Heart left ventricle (tissue), 16 donors: Measurements from ENCODE around the gene PACS1. TPM values are rescaled to one million over a fixed set of nuclear protein-coding genes. Genes with fewer than 3 reads are reported as not detected.

Experiments
- ATAC-seq, 4 donors: fragments of 200-7000 bp; cut with Tn5 transposase; one replicate each; pipeline ENCODE4 v1.9.1; 2020 to 2022; ENCODE audit warnings: moderate library complexity in 4 of 4, mild to moderate bottlenecking in 3 of 4, moderate number of reproducible peaks in 1 of 4
- DNase-seq, 5 donors: peaks; one replicate each; pipeline ENCODE4 v3.0.0-alpha.2; 2020
- H3K27ac ChIP-seq, 12 donors: fragments of 200-600 bp; sonication (generic) in 4 of 12; one replicate each; pipeline versions ENCODE4 v1.5.0 to v1.8.0; 2016 to 2022; ENCODE audit warnings: mild to moderate bottlenecking in 2 of 12
- H3K27me3 ChIP-seq, 9 donors: fragments of 200-600 bp; sonication (generic) in 2 of 9; one replicate each; pipeline versions ENCODE4 v1.5.1 to v1.8.0; 2016 to 2022; ENCODE audit warnings: mild to moderate bottlenecking in 3 of 9
- H3K36me3 ChIP-seq, 9 donors: fragments of 200-600 bp; sonication (generic) in 2 of 9; one replicate each; pipeline versions ENCODE4 v1.5.0 to v1.8.0; 2018 to 2022; ENCODE audit warnings: mild to moderate bottlenecking in 2 of 9
- H3K4me1 ChIP-seq, 12 donors: fragments of 200-600 bp; sonication (generic) in 4 of 12; one replicate each; pipeline versions ENCODE4 v1.5.0 to v1.8.0; 2016 to 2022; ENCODE audit warnings: mild to moderate bottlenecking in 3 of 12
- H3K4me3 ChIP-seq, 12 donors: fragments of 200-600 bp; sonication (generic) in 4 of 12; one replicate each; pipeline versions ENCODE4 v1.5.0 to v1.8.0; 2017 to 2022; ENCODE audit warnings: mild to moderate bottlenecking in 9 of 12, moderate library complexity in 4 of 12
- H3K9me3 ChIP-seq, 12 donors: fragments of 200-600 bp; sonication (generic) in 4 of 12; one replicate each; pipeline versions ENCODE4 v1.5.0 to v1.8.0; 2016 to 2022; ENCODE audit warnings: mild to moderate bottlenecking in 1 of 12
- POLR2A ChIP-seq, 2 donors: fragments of 450-650 bp; IDR thresholded peaks; one replicate each; pipeline ENCODE4 v1.6.1; 2017; ENCODE audit warnings: antibody characterized with exemption in 2 of 2, mild to moderate bottlenecking in 2 of 2, moderate library complexity in 2 of 2
- WGBS, 4 donors: extraction: QIAGEN DNeasy Blood & Tissue Kit in 2 of 4; methylation state at CpG; one replicate each; pipeline versions ENCODE4 v1.1.5 to v1.1.7; 2013 to 2018; 5-methylcytosine and 5-hydroxymethylcytosine counted together
- intact Hi-C, 10 donors: fragments of 100-400 bp; cut with DNase I; formaldehyde crosslinking; loops; one replicate each; pipeline versions ENCODE4 v1.11.1 to v1.14.2; 2022
- polyA plus RNA-seq, 2 donors: library from polyadenylated mRNA; stranded (reverse); fragments of 200-250 nt; gene quantifications; one replicate each; pipeline ENCODE4 v1.2.3, GENCODE V29; 2013
- total RNA-seq, 9 donors: library from RNA; depleted of rRNA in 2 of 9; stranded (reverse); fragments of >200 nt in 2 of 9; fragmentation: NEBNext Ultra II Directional in 3 of 9; extraction: Animal tissue kit (Norgen Biotek cat#: 25700) in 3 of 9; gene quantifications; one replicate each; pipeline versions ENCODE4 v1.1.0 to v1.2.4, GENCODE V29; 2016 to 2023
- TF ChIP-seq, protein P1 (sequence below), 12 donors: fragments of 200-600 bp; sonication (generic) in 4 of 12; IDR thresholded peaks; one replicate each; pipeline versions ENCODE4 v1.5.0 to v1.8.0; 2018 to 2022; ENCODE audit warnings: antibody characterized with exemption in 12 of 12, mild to moderate bottlenecking in 5 of 12
- donor health status: ischemic (EF 13 %, LVEDD 7.1; RV severe dilation, severe dysfunction).
- donor health status: healthy with polysubstance abuse.
- donor health status: DM: no; HTN: yes; CAD: no.
- donor health status: DM: no; HTN: no; CAD: no.
- donor health status: ischemic (EF 25% LVEDD 6.9; RV normal size, moderate dysfunction).
- donor health status: ischemic (EF 25% LVEDD 5.7; RV mildly dilated, moderate dysfunction).
- donor health status: healthy.
- donor health status: DM: yes; HTN: yes; CAD: no.
- donor health status: ischemic (EF 35%, LVEDD 5.7; RV mildly dilated, moderate dysfunction).
- donor health status: nonischemic (EF 11% LVEDD 7.7; RV severe dilation, severe dysfunction).
- donor health status: DM: yes; HTN: yes; CAD: no.
- donor health status: PGD.
- donor health status: ischemic (EF 29% LVEDD 5.4; RV normal size, mild dysfunction).
- donor health status: nonischemic (EF 23%, LVEDD 6.1; RV moderate dilation, normal function).

Gene PACS1
- total and polyA plus RNA-seq, 11 donors: 30.6 to 151 (median 89.8) TPM

DNA sequence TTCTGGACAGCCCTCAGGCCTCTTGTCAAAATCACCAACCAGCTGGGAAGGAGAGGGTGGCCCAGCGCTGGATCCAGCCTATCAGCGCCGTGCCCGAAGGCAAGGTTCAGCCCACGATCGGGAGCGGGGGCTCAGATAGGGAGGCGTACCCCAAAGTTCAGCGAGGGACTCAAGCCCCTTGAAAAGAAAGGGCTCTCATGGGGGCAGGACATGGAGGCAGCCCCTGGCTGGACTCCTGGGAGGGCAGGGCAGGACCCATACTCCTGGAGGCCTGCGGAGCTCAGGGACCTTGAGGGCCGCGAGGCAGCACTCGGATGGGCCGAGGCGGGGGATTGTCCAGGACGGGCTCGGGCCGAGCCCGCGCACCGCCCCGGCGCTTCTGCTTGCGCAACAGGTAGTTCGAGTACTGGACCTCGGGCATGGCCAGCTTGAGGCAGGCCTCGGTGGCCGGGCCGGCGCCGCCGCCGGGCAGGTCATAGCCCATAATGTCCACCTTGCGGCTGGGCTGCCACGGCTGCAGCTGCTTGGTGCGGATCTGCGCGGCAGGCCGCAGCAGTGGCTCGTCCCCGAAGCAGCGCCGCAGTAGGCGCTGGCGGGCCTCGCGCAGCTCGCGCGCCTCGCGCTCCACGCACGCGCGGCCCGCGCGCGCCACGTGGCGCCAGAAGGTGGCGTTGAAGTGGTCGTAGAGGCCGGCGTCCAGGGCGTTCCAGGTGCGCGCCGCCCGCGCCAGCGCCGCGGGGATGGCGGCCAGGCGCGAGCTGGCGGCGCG is 27.7 kb upstream of the PACS1 start:
- no peak for ATAC-seq
- Histone ChIP-seq H3K4me3 (no peak overlapping the region), H3K36me3 (no peaks in the 10 kb centered on the region), H3K9me3 (no peaks in the 10 kb centered on the region), H3K27me3 (peaks cover 0 to 2% (median 0%) of the 10 kb centered on the region in 9 donors), H3K27ac (no peak overlapping the region), H3K4me1 (peaks cover 0 to 12% (median 0%) of the 10 kb centered on the region in 12 donors)
- DNase-seq: no peak
- TF ChIP-seq POLR2A (IDR thresholded peaks at IDR 0.05): no peak
- TF ChIP-seq, protein P1, sequence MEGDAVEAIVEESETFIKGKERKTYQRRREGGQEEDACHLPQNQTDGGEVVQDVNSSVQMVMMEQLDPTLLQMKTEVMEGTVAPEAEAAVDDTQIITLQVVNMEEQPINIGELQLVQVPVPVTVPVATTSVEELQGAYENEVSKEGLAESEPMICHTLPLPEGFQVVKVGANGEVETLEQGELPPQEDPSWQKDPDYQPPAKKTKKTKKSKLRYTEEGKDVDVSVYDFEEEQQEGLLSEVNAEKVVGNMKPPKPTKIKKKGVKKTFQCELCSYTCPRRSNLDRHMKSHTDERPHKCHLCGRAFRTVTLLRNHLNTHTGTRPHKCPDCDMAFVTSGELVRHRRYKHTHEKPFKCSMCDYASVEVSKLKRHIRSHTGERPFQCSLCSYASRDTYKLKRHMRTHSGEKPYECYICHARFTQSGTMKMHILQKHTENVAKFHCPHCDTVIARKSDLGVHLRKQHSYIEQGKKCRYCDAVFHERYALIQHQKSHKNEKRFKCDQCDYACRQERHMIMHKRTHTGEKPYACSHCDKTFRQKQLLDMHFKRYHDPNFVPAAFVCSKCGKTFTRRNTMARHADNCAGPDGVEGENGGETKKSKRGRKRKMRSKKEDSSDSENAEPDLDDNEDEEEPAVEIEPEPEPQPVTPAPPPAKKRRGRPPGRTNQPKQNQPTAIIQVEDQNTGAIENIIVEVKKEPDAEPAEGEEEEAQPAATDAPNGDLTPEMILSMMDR (IDR thresholded peaks at IDR 0.05): no peak
- WGBS, 4 donors: 96 to 97% (median 97%) methylated on average over 76 to 81 of the region's 81 CpGs
- intact Hi-C loops: no loop called here

DNA sequence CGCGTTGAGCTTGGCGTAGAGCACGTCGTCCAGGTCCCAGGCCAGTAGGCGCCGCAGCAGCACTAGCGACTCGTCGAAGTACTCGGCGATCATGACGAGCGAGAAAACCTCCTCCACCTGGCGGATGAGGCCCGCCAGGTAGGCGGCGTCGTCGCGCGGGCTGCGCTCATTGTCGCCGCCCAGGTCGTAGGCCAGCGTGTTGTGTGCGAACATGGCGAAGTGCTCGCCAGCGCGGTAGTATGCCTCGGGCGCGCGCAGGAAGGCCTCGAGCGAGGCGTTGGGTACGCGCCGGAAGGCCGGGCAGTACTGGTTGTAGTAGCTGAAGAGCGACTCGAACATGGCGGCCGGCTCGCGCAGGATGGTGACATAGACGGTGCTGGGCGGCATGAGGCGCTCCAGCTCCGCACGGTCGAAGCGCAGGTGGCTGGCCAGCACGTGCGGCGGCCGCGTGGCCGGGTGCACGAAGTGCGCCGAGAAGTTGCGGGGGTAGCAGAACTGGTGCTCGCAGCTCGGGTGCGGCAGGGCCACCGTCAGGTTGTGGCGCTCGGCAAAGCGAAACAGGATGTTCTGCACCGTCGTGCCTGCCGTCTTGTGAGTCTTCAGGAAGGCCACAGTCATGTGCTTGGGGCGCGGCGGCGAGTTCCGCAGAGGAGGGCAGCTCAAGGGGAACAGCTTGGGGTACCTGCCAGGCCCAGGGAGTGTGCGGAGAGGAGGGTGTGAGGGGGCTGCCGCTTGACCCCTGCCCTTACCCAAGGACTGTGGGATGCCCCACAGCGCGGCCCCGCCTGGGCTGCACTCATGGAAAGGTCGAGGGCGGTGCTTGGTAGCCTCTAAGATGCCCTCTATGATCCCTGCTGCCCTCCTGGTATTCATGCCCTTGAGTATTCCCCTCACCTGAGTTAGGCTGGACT is 26.8 kb upstream of the PACS1 start:
- no peak overlapping the region for H3K4me3 ChIP-seq
- no peak for TF ChIP-seq POLR2A (IDR thresholded peaks at IDR 0.05)
- TF ChIP-seq, protein P1 (IDR thresholded peaks at IDR 0.05): no peak
- H3K36me3 ChIP-seq: no peaks in the 10 kb centered on the region
- peaks cover 0 to 11% (median 0%) of the 10 kb centered on the region in 9 donors for H3K27me3 ChIP-seq
- ATAC-seq: no peak
- H3K9me3 ChIP-seq: no peaks in the 10 kb centered on the region
- H3K4me1 ChIP-seq: peaks cover 0 to 20% (median 4%) of the 10 kb centered on the region in 12 donors
- 96 to 97% (median 97%) methylated on average over 88 of the region's 88 CpGs for WGBS, 4 donors
- no peak for DNase-seq
- H3K27ac ChIP-seq: no peak overlapping the region
- intact Hi-C loops: no loop called here

DNA sequence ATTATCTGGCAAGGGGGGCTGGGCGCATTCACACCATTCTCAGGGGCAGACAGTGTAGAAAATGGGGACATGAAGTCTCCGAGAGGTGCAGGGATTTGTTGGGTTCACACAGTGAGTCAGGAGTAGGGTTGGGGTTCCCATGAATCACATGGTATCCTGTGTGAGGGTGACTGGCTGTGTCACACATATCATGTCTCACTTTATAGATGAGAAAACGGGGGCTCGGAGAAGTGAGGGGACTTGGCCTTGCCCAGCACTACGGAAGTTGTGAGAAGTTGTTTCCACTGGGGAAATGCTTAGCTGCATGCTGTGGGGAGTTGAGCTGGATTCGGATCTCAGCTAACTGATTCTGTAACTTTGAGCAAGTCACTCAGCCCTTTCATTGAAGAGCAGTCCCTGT is 25.3 kb upstream of the PACS1 start:
- no peaks in the 10 kb centered on the region for H3K36me3 ChIP-seq
- ATAC-seq: no peak
- 59 to 72% (median 62%) methylated on average over 6 of the region's 6 CpGs for WGBS, 4 donors
- TF ChIP-seq, protein P1 (IDR thresholded peaks at IDR 0.05): no peak
- TF ChIP-seq POLR2A (IDR thresholded peaks at IDR 0.05): no peak
- no peaks in the 10 kb centered on the region for H3K9me3 ChIP-seq
- H3K27ac ChIP-seq: no peak overlapping the region
- peaks cover 0 to 28% (median 5%) of the 10 kb centered on the region in 12 donors for H3K4me1 ChIP-seq
- H3K4me3 ChIP-seq: no peak overlapping the region
- H3K27me3 ChIP-seq: peaks cover 0 to 20% (median 5%) of the 10 kb centered on the region in 9 donors
- DNase-seq: no peak
- intact Hi-C loops: no loop called here

GRCh38 chr11:66045177-66045639 is 24.9 kb upstream of the PACS1 start:
- peak; percentile 63 to 88 (median 75) for DNase-seq
- Histone ChIP-seq H3K36me3 (no peaks in the 10 kb centered on the region), H3K4me3 (no peak overlapping the region)

More at GRCh38 chr11:66045177-66045639, 24.9 kb upstream of the PACS1 start:
- intact Hi-C loops: no loop called here
- H3K4me1 ChIP-seq: peaks cover 0 to 28% (median 5%) of the 10 kb centered on the region in 12 donors
- WGBS, 4 donors: 5 to 19% (median 15%) methylated on average over 4 to 11 of the region's 11 CpGs
- no peak overlapping the region for H3K27ac ChIP-seq
- TF ChIP-seq POLR2A (IDR thresholded peaks at IDR 0.05): no peak
- TF ChIP-seq, protein P1 (IDR thresholded peaks at IDR 0.05): peak; percentile 76 to 95 (median 92)
- H3K27me3 ChIP-seq: peaks cover 0 to 20% (median 5%) of the 10 kb centered on the region in 9 donors
- ATAC-seq: peak; percentile 45 to 75 (median 66)
- no peaks in the 10 kb centered on the region for H3K9me3 ChIP-seq
